Thyroid gland (tissue), 4 donors: Measurements from ENCODE around the gene IL24. TPM values are rescaled to one million over a fixed set of nuclear protein-coding genes. Genes with fewer than 3 reads are reported as not detected.
"Not testable (repeated sequence)": the region's sequence is repeated elsewhere in the genome, so short reads cannot be mapped to it uniquely, and the experiment has no call there.

Source experiments
- DNase-seq, 2 donors: peaks; one replicate each; pipeline ENCODE4 v3.0.0-alpha.2; 2019
- H3K27ac ChIP-seq, 3 donors: fragments of 200-600 bp; sonication (generic); 1 replicate in 2 of 3; 2 replicates in 1 of 3; pipeline ENCODE4 v1.5.1; 2016 to 2019; ENCODE audit warnings: mild to moderate bottlenecking in 1 of 3, moderate library complexity in 1 of 3
- H3K27me3 ChIP-seq: fragments of 200-600 bp; sonication (generic); one replicate; pipeline ENCODE4 v1.5.1; 2019
- H3K36me3 ChIP-seq, 2 donors: fragments of 200-600 bp; sonication (generic); one replicate each; pipeline ENCODE4 v1.5.1; 2016 to 2019
- H3K4me1 ChIP-seq, 2 donors: fragments of 200-600 bp; sonication (generic); one replicate each; pipeline ENCODE4 v1.5.1; 2017 to 2019
- H3K4me3 ChIP-seq, 3 donors: fragments of 200-600 bp; sonication (generic); replicated peaks in 1 of 3; 1 replicate in 2 of 3; 2 replicates in 1 of 3; pipeline ENCODE4 v1.5.1; 2016; ENCODE audit warnings: mild to moderate bottlenecking in 1 of 3
- H3K9me3 ChIP-seq: fragments of 200-600 bp; sonication (generic); one replicate; pipeline ENCODE4 v1.5.1; 2017
- POLR2A ChIP-seq, 2 donors: fragments of 450-650 bp; IDR thresholded peaks; one replicate each; pipeline ENCODE4 v1.6.1; 2017; ENCODE audit warnings: antibody characterized with exemption in 2 of 2, mild to moderate bottlenecking in 2 of 2, moderate library complexity in 1 of 2
- WGBS, 2 donors: methylation state at CpG; one replicate each; pipeline ENCODE4 v1.1.5; 2017; 5-methylcytosine and 5-hydroxymethylcytosine counted together
- intact Hi-C: fragments of 100-400 bp; cut with DNase I; formaldehyde crosslinking; loops from one replicate; pipeline ENCODE4 v1.15.1; 2023
- total RNA-seq, 4 donors: library from RNA; depleted of rRNA; stranded (reverse); fragments of >200 nt; gene quantifications; one replicate each; pipeline ENCODE4 v1.2.3, GENCODE V29; 2016
- TF ChIP-seq, protein P1 (sequence below), 6 experiments: fragments of 200-600 bp in 3 of 6; fragments of 450-650 bp in 3 of 6; sonication (generic) in 3 of 6; IDR thresholded peaks; one replicate each; pipeline ENCODE4 v1.5.1; 2016 to 2019; ENCODE audit warnings: antibody characterized with exemption in 6 of 6, mild to moderate bottlenecking in 2 of 6, inconsistent platforms in 1 of 6, moderate library complexity in 1 of 6

Gene IL24
- total RNA-seq, 4 donors from 2014 or later, result not detected

DNA sequence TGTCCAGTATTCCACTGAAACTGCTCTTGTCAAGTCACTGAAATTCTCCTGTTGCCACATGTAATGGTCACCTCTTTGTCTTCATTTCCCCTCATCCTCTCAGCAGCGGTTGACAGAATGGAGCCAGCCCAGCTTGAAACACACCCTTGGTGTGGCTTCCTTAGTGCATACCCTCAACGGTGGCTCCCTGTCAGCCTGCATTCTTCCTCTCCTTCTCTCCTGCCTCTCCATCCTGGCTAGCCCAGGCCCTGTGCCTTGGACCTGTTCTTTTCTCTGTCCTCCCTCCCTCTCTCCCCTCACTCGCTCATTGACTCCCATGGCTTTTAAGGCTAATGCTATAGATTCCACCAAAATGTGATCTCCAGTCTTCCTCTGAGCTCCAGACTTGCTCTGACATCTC, 20.8 kb downstream of the IL24 start:
- Histone ChIP-seq H3K27me3 (no peaks in the 10 kb centered on the region), H3K27ac (no peak overlapping the region), H3K4me3 (no peak overlapping the region), H3K4me1 (no peaks in the 10 kb centered on the region), H3K36me3 (no peaks in the 10 kb centered on the region), H3K9me3 (no peaks in the 10 kb centered on the region)
- DNase-seq, result no peak
- intact Hi-C loops, result loop anchor here (10.0 kb wide), 2 partner anchors 283 to 433 kb away; partner anchors contain the start of gene DYRK3
- TF ChIP-seq POLR2A (IDR thresholded peaks at IDR 0.05), result no peak
- TF ChIP-seq, protein P1, sequence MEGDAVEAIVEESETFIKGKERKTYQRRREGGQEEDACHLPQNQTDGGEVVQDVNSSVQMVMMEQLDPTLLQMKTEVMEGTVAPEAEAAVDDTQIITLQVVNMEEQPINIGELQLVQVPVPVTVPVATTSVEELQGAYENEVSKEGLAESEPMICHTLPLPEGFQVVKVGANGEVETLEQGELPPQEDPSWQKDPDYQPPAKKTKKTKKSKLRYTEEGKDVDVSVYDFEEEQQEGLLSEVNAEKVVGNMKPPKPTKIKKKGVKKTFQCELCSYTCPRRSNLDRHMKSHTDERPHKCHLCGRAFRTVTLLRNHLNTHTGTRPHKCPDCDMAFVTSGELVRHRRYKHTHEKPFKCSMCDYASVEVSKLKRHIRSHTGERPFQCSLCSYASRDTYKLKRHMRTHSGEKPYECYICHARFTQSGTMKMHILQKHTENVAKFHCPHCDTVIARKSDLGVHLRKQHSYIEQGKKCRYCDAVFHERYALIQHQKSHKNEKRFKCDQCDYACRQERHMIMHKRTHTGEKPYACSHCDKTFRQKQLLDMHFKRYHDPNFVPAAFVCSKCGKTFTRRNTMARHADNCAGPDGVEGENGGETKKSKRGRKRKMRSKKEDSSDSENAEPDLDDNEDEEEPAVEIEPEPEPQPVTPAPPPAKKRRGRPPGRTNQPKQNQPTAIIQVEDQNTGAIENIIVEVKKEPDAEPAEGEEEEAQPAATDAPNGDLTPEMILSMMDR (IDR thresholded peaks at IDR 0.05), result no peak
- WGBS, 2 donors, result 77 to 78% methylated on average over 3 of the region's 3 CpGs

GRCh38 chr1:206921772-206922265, 24.6 kb downstream of the IL24 start, which contains the start of gene FCMR:
Gene FCMR (minus strand): TSS chr1:206921941. CDS start chr1:206921854, 87 bp downstream.
- 38 to 54% methylated on average over 7 of the region's 7 CpGs for WGBS, 2 donors
- no peaks in the 10 kb centered on the region for H3K9me3 ChIP-seq
- DNase-seq, result no peak
- H3K27ac ChIP-seq, result peak within 1 kb of the TSS in 1 of 3 donors; percentile 24
- no peaks in the 10 kb centered on the region for H3K36me3 ChIP-seq
- no peaks in the 10 kb centered on the region for H3K4me1 ChIP-seq
- no peak within 1 kb of the TSS for H3K4me3 ChIP-seq
- TF ChIP-seq, protein P1 (IDR thresholded peaks at IDR 0.05), result no peak
- TF ChIP-seq POLR2A (IDR thresholded peaks at IDR 0.05), result peak in 1 of 2 donors; percentile 19
- H3K27me3 ChIP-seq, result no peaks in the 10 kb centered on the region
- intact Hi-C loops, result no loop called here

GRCh38 chr1:206922524-206922923, 25.3 kb downstream of the IL24 start:
- Histone ChIP-seq H3K9me3 (no peaks in the 10 kb centered on the region), H3K4me1 (no peaks in the 10 kb centered on the region), H3K27ac (peak overlapping the region in 1 of 3 donors; percentile 24), H3K27me3 (no peaks in the 10 kb centered on the region), H3K36me3 (no peaks in the 10 kb centered on the region), H3K4me3 (no peak overlapping the region)
- DNase-seq, result no peak
- TF ChIP-seq, protein P1 (IDR thresholded peaks at IDR 0.05), result no peak
- no peak for TF ChIP-seq POLR2A (IDR thresholded peaks at IDR 0.05)
- intact Hi-C loops, result no loop called here
- 90 to 91% methylated on average over 1 of the region's 1 CpG for WGBS, 2 donors

- WGBS, 2 donors, result 61 to 80% methylated on average over 11 to 12 of the region's 12 CpGs
- Histone ChIP-seq H3K9me3 (no peaks in the 10 kb centered on the region), H3K4me1 (no peaks in the 10 kb centered on the region), H3K36me3 (no peaks in the 10 kb centered on the region), H3K27me3 (no peaks in the 10 kb centered on the region), H3K4me3 (no peak overlapping the region), H3K27ac (no peak overlapping the region)
- intact Hi-C loops, result no loop called here
- no peak for TF ChIP-seq POLR2A (IDR thresholded peaks at IDR 0.05)
- TF ChIP-seq, protein P1 (IDR thresholded peaks at IDR 0.05), result no peak
- DNase-seq, result peak in 1 of 2 donors; percentile 22
Observed at GRCh38 chr1:206923009-206923960, 26.0 kb downstream of the IL24 start.

- intact Hi-C loops, H3K9me3 ChIP-seq, H3K36me3 ChIP-seq, H3K27me3 ChIP-seq, H3K27ac ChIP-seq, DNase-seq, H3K4me1 ChIP-seq, H3K4me3 ChIP-seq: not testable (repeated sequence)
- 83 to 85% methylated on average over 4 of the region's 4 CpGs for WGBS, 2 donors
Observed at GRCh38 chr1:206923961-206924557, 26.8 kb downstream of the IL24 start.
